Right atrium auricular region (tissue), 2 donors: ENCODE measurements around the gene ANO3. TPM values are rescaled to one million over a fixed set of nuclear protein-coding genes. Genes with fewer than 3 reads are reported as not detected.

ENCODE experiments used
- DNase-seq: peaks from one replicate; pipeline ENCODE4 v3.0.0-alpha.2; 2019; ENCODE audit warnings: low spot score
- H3K27ac ChIP-seq, 2 donors: fragments of 200-600 bp; sonication (generic); 1 replicate in 1 of 2; 2 replicates in 1 of 2; pipeline ENCODE4 v1.5.1; 2016 to 2019
- H3K27me3 ChIP-seq, 2 donors: fragments of 200-600 bp; sonication (generic); one replicate each; pipeline versions ENCODE4 v1.5.1 to v1.6.0; 2017 to 2019
- H3K36me3 ChIP-seq: fragments of 200-600 bp; sonication (generic); one replicate; pipeline ENCODE4 v1.5.1; 2016
- H3K4me1 ChIP-seq, 2 donors: fragments of 200-600 bp; sonication (generic); one replicate each; pipeline versions ENCODE4 v1.5.1 to v1.6.0; 2017 to 2019
- H3K4me3 ChIP-seq, 2 donors: fragments of 200-600 bp; sonication (generic); 1 replicate in 1 of 2; 2 replicates in 1 of 2; pipeline ENCODE4 v1.5.1; 2017 to 2019; ENCODE audit warnings: mild to moderate bottlenecking in 1 of 2, moderate library complexity in 1 of 2
- H3K9me3 ChIP-seq, 2 donors: fragments of 200-600 bp; sonication (generic); one replicate each; pipeline ENCODE4 v1.5.1; 2019
- CTCF ChIP-seq, 2 donors: fragments of 200-600 bp; sonication (generic); IDR thresholded peaks; one replicate each; pipeline ENCODE4 v1.5.1; 2019; ENCODE audit warnings: antibody characterized with exemption in 2 of 2
- total RNA-seq, 2 donors: library from RNA; depleted of rRNA; stranded (reverse); fragments of >200 nt; gene quantifications; one replicate each; pipeline ENCODE4 v1.1.0, GENCODE V29; 2016

The ANO3 gene
- total RNA-seq, 2 donors from 2014 or later, result 0.16 TPM; not detected in 1

DNA sequence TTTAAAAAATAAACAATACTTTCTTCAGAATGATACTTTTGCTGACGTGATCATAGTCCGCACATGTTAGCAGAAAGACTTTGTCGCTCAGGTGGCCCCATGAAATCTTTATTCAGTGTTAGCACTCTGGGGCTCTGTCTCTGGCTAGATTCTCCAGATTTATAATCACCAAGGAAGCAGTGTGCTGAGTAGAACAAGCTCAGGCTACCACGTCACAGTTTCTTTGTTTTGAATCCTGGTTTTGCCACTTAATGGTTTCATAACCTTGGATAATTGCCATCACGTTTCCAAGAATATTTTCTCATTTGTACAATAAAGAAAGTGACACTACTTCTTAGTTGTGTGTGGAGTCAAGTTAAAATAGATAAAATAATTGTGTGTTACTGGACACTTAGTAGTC, 244.0 kb downstream of the ANO3 start:
- H3K4me1 ChIP-seq, result no peaks in the 10 kb centered on the region
- no peak for TF ChIP-seq CTCF (IDR thresholded peaks at IDR 0.05)
- no peak overlapping the region for H3K27ac ChIP-seq
- no peak overlapping the region for H3K4me3 ChIP-seq
- DNase-seq, result no peak
- no peaks in the 10 kb centered on the region for H3K9me3 ChIP-seq
- H3K27me3 ChIP-seq, result no peaks in the 10 kb centered on the region
- H3K36me3 ChIP-seq, result no peaks in the 10 kb centered on the region

DNA sequence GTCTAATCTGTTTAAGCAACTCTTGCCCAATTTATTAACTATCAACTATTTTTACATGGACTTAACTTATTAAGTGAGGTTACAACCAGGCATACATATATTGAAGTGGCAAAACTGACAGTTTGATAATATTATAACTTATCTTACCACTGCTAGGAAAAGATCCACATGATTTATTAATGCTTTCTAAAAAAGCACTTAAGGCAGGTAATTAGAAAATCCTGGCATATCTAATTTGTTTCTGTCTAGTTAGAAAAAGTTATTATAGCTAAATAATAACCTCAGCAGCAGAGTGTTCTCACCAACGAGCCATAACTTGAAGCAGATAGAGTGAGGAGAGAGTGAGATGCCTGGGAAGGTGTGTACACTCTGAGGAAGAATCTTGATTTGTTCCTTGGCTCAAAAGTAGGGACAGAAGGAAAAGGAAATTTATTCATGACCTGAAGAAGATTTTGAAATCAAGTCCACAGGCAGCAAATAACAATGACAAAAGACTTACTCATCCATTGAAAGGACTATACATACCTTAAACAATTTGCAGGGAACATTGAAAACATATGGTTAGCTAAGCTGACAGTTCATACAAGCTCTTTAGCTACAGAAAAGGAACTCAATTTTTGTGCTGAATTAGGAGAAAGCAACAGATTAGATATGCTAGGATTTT, 247.2 kb downstream of the ANO3 start:
- no peak for TF ChIP-seq CTCF (IDR thresholded peaks at IDR 0.05)
- Histone ChIP-seq H3K27ac (no peak overlapping the region), H3K4me1 (no peaks in the 10 kb centered on the region), H3K9me3 (no peaks in the 10 kb centered on the region), H3K4me3 (no peak overlapping the region), H3K27me3 (no peaks in the 10 kb centered on the region), H3K36me3 (no peaks in the 10 kb centered on the region)
- DNase-seq, result no peak

DNA sequence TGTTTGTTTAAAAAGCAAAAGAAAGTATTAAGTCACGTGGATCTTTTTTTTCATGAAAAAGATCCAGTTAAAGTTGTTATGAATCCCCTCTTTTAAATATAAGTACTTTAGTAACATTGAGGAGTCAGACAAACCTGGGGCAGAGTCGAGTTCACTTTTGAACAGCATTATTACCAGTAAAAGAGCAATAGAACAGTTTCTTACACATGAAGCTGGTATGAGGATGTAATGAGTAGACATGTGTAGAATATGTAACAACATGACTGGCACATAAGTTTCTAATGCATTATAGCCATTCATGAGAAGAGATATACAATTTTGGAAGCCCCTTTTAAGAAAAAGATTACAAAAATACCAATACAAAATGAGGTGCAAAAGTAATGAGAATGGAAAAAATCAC, 247.8 kb downstream of the ANO3 start:
- no peaks in the 10 kb centered on the region for H3K36me3 ChIP-seq
- H3K9me3 ChIP-seq, result no peaks in the 10 kb centered on the region
- no peaks in the 10 kb centered on the region for H3K4me1 ChIP-seq
- H3K27me3 ChIP-seq, result no peaks in the 10 kb centered on the region
- DNase-seq, result no peak
- TF ChIP-seq CTCF (IDR thresholded peaks at IDR 0.05), result no peak
- H3K4me3 ChIP-seq, result no peak overlapping the region
- H3K27ac ChIP-seq, result no peak overlapping the region

DNA sequence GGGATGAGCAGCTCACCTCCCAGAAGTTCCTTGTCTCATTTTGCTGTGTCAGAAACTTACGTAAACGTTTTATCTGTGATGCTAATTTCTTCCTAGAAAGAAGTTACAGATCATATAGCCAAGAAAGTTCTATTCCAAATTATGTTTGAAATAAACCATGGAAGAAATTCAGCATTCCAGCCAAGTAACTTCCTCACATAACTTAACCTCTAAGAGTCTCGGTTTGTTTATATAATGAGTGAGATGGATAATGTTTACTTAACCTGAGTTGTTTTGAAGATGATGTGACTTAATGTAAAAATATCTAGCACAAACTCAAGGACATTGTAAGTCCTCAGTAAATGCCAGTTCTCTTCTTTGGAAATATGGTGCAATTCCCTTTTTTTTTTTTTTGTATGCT, 249.0 kb downstream of the ANO3 start:
- H3K4me1 ChIP-seq, result no peaks in the 10 kb centered on the region
- no peak overlapping the region for H3K27ac ChIP-seq
- no peak overlapping the region for H3K4me3 ChIP-seq
- no peak for TF ChIP-seq CTCF (IDR thresholded peaks at IDR 0.05)
- no peak for DNase-seq
- H3K27me3 ChIP-seq, result no peaks in the 10 kb centered on the region
- no peaks in the 10 kb centered on the region for H3K36me3 ChIP-seq
- no peaks in the 10 kb centered on the region for H3K9me3 ChIP-seq

DNA sequence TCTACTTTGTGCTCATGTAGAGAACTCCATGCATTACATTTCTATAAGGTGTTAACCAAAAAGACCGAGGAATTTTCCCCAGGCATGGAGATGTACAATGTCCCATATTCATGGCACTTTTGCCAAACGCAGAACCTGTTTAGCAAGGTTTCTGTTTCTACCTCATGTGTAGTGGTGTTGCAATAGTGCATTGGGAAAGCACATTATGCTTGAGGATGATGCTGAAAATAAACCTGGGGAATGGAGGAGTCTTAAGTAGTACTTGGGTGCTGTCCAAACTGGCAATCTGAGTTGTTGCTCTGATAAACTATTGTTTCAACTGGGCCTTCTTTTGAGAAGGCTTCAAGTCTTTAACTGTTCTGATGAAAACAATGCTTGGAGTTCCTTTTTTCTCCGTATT, 251.6 kb downstream of the ANO3 start:
- Histone ChIP-seq H3K36me3 (no peaks in the 10 kb centered on the region), H3K9me3 (no peaks in the 10 kb centered on the region), H3K4me3 (no peak overlapping the region), H3K27ac (no peak overlapping the region), H3K27me3 (no peaks in the 10 kb centered on the region), H3K4me1 (no peaks in the 10 kb centered on the region)
- no peak for TF ChIP-seq CTCF (IDR thresholded peaks at IDR 0.05)
- no peak for DNase-seq

GRCh38 chr11:26584818-26585217, 252.9 kb downstream of the ANO3 start:
- H3K4me3 ChIP-seq, result no peak overlapping the region
- no peaks in the 10 kb centered on the region for H3K4me1 ChIP-seq
- no peaks in the 10 kb centered on the region for H3K9me3 ChIP-seq
- no peaks in the 10 kb centered on the region for H3K36me3 ChIP-seq
- no peak for DNase-seq
- no peak overlapping the region for H3K27ac ChIP-seq
- no peaks in the 10 kb centered on the region for H3K27me3 ChIP-seq
- TF ChIP-seq CTCF (IDR thresholded peaks at IDR 0.05), result no peak
